IMR-90 (cell line): Measurements from ENCODE around the gene NUP205. TPM values are rescaled to one million over a fixed set of nuclear protein-coding genes. Genes with fewer than 3 reads are reported as not detected.

Experiments used
- ATAC-seq: fragments of 200-7000 bp; cut with Tn5 transposase; 2 replicates; pipeline ENCODE4 v1.9.1; 2020; ENCODE audit warnings: low read depth, mild to moderate bottlenecking, moderate library complexity
- BruUV-seq: library from RNA; stranded (reverse); fragments of 400-500 nt; replicated peaks from 2 replicates; lab custom pipeline; 2021; lab: Mats Ljungman, UMichigan
- CTCF ChIA-PET: fragments of 300-600 bp; formaldehyde crosslinking; extraction: SDS; loops from one replicate; lab custom pipeline; 2021; ENCODE audit warnings: antibody characterized with exemption; lab: Yijun Ruan, JAX
- POLR2A ChIA-PET: fragments of 300-600 bp; sonication (Branson Sonifier 250); formaldehyde crosslinking; loops from one replicate; lab custom pipeline; 2022; ENCODE audit warnings: antibody characterized with exemption; ENCODE audit not compliant: unreplicated experiment; lab: Charles Lee
- DNase-seq: peaks from one replicate; pipeline ENCODE4 v3.0.0; 2013
- H2AFZ ChIP-seq: replicated peaks from 2 replicates; pipeline ENCODE3; 2013; ENCODE audit warnings: low read length, mild to moderate bottlenecking; ENCODE audit not compliant: poor library complexity
- H2AK5ac ChIP-seq: 2 replicates; pipeline ENCODE4 v1.6.1; 2013; ENCODE audit warnings: low read depth, low read length, inconsistent platforms
- H2AK9ac ChIP-seq: replicated peaks from 2 replicates; pipeline ENCODE3; 2013; ENCODE audit warnings: mild to moderate bottlenecking, low read depth, low read length, moderate library complexity; ENCODE audit not compliant: poor library complexity
- H2BK120ac ChIP-seq: 2 replicates; pipeline ENCODE4 v1.6.1; 2013; ENCODE audit warnings: low read depth, low read length, inconsistent platforms
- H2BK15ac ChIP-seq: 3 replicates; pipeline ENCODE4 v1.6.1; 2013; ENCODE audit warnings: low read depth, low read length, inconsistent platforms
- H2BK20ac ChIP-seq: 2 replicates; pipeline ENCODE4 v1.6.1; 2013; ENCODE audit warnings: low read depth, mild to moderate bottlenecking, inconsistent platforms, low read length, moderate library complexity
- H2BK5ac ChIP-seq: 2 replicates; pipeline ENCODE4 v1.6.1; 2013; ENCODE audit warnings: mild to moderate bottlenecking, low read depth, low read length, inconsistent platforms; ENCODE audit not compliant: poor library complexity, severe bottlenecking
- H3K14ac ChIP-seq: replicated peaks from 2 replicates; pipeline ENCODE4 v1.6.1; 2013; ENCODE audit warnings: low read depth, low read length, inconsistent platforms
- H3K18ac ChIP-seq: 2 replicates; pipeline ENCODE4 v1.6.1; 2013; ENCODE audit warnings: low read depth, low read length, control low read depth
- H3K23ac ChIP-seq: 2 replicates; pipeline ENCODE4 v1.6.1; 2013; ENCODE audit warnings: low read depth, low read length, inconsistent platforms
- H3K27ac ChIP-seq: 2 replicates; pipeline ENCODE4 v1.5.1; 2013; ENCODE audit warnings: mild to moderate bottlenecking, control low read depth, low read length; ENCODE audit not compliant: insufficient read depth
- H3K27me3 ChIP-seq: 2 replicates; pipeline ENCODE4 v1.6.1; 2013; ENCODE audit warnings: low read length; ENCODE audit not compliant: control insufficient read depth, insufficient read depth
- H3K36me3 ChIP-seq: 2 replicates; pipeline ENCODE4 v1.6.1; 2013; ENCODE audit warnings: low read length, mixed read lengths; ENCODE audit not compliant: control insufficient read depth, insufficient read depth
- H3K4ac ChIP-seq: 2 replicates; pipeline ENCODE4 v1.6.1; 2013; ENCODE audit warnings: low read depth, low read length, inconsistent platforms
- H3K4me1 ChIP-seq: 2 replicates; pipeline ENCODE4 v1.6.1; 2013; ENCODE audit warnings: low read length, mixed read lengths; ENCODE audit not compliant: control insufficient read depth, insufficient read depth
- H3K4me2 ChIP-seq: 2 replicates; pipeline ENCODE4 v1.6.1; 2013; ENCODE audit warnings: low read depth, mild to moderate bottlenecking, control low read depth, low read length, moderate library complexity
- H3K4me3 ChIP-seq: 2 replicates; pipeline ENCODE4 v1.5.1; 2013; ENCODE audit warnings: low read depth, mild to moderate bottlenecking, control low read depth, low read length, moderate library complexity; ENCODE audit not compliant: insufficient read depth
- H3K56ac ChIP-seq: 2 replicates; pipeline ENCODE4 v1.6.1; 2013; ENCODE audit warnings: low read length, inconsistent platforms; ENCODE audit not compliant: insufficient read depth; ENCODE audit errors: extremely low read depth
- H3K79me1 ChIP-seq, 2 experiments: 2 replicates each; pipeline ENCODE4 v1.6.1; 2013; ENCODE audit warnings: low read length in 2 of 2, inconsistent platforms in 1 of 2, low read depth in 1 of 2
- H3K9ac ChIP-seq: 2 replicates; pipeline ENCODE4 v1.6.1; 2013; ENCODE audit warnings: low read depth, low read length, control low read depth
- H3K9me1 ChIP-seq: 2 replicates; pipeline ENCODE4 v1.6.1; 2013; ENCODE audit warnings: low read length, inconsistent platforms; ENCODE audit not compliant: insufficient read depth
- H3K9me3 ChIP-seq: 2 replicates; pipeline ENCODE4 v1.6.1; 2013; ENCODE audit warnings: low read length; ENCODE audit not compliant: control insufficient read depth, insufficient read depth
- H4K20me1 ChIP-seq: 2 replicates; pipeline ENCODE4 v1.6.1; 2013; ENCODE audit warnings: low read length, inconsistent platforms; ENCODE audit not compliant: insufficient read depth
- H4K5ac ChIP-seq: 2 replicates; pipeline ENCODE4 v1.6.1; 2013; ENCODE audit warnings: mild to moderate bottlenecking, low read depth, low read length, control low read depth
- H4K8ac ChIP-seq, 2 experiments: 2 replicates each; pipeline ENCODE4 v1.6.1; 2013; ENCODE audit warnings: low read depth in 2 of 2, low read length in 2 of 2, control low read depth in 1 of 2, inconsistent platforms in 1 of 2
- H4K91ac ChIP-seq: 2 replicates; pipeline ENCODE4 v1.6.1; 2013; ENCODE audit warnings: low read depth, low read length, inconsistent platforms; ENCODE audit not compliant: insufficient read depth
- BHLHE40 ChIP-seq: fragments of 150-350 bp; IDR thresholded peaks from 2 replicates; pipeline ENCODE4 v1.6.1; 2016; ENCODE audit warnings: mild to moderate bottlenecking, low read depth, low read length
- CEBPB ChIP-seq: IDR thresholded peaks from 2 replicates; pipeline ENCODE4 v1.6.1; 2012; ENCODE audit warnings: low read depth, low read length, improper control_type of control experiment
- CHD1 ChIP-seq: IDR thresholded peaks from 2 replicates; pipeline ENCODE4 v1.6.1; 2012; ENCODE audit warnings: low read depth, low read length, improper control_type of control experiment
- FOS ChIP-seq: fragments of 150-350 bp; IDR thresholded peaks from 2 replicates; pipeline ENCODE4 v1.6.1; 2016; ENCODE audit warnings: low read depth, low read length
- MAFK ChIP-seq: IDR thresholded peaks from 2 replicates; pipeline ENCODE4 v1.6.1; 2012; ENCODE audit warnings: low read depth, low read length, improper control_type of control experiment
- MAZ ChIP-seq: IDR thresholded peaks from 2 replicates; pipeline ENCODE4 v1.6.1; 2012; ENCODE audit warnings: low read depth, mild to moderate bottlenecking, low read length, improper control_type of control experiment, moderate library complexity, borderline replicate concordance
- MXI1 ChIP-seq: IDR thresholded peaks from 2 replicates; pipeline ENCODE4 v1.6.1; 2012; ENCODE audit warnings: low read depth, mild to moderate bottlenecking, low read length, moderate library complexity, borderline replicate concordance
- NFE2L2 ChIP-seq: fragments of 150-350 bp; IDR thresholded peaks from 2 replicates; pipeline ENCODE4 v1.6.1; 2016; ENCODE audit warnings: low read depth, mild to moderate bottlenecking, low read length
- POLR2A ChIP-seq: IDR thresholded peaks from 2 replicates; pipeline ENCODE4 v1.6.1; 2012; ENCODE audit warnings: mild to moderate bottlenecking, low read depth, low read length
- RAD21 ChIP-seq: IDR thresholded peaks from 2 replicates; pipeline ENCODE4 v1.6.1; 2012; ENCODE audit warnings: low read length, improper control_type of control experiment
- RCOR1 ChIP-seq: IDR thresholded peaks from 2 replicates; pipeline ENCODE4 v1.6.1; 2012; ENCODE audit warnings: mild to moderate bottlenecking, low read length, improper control_type of control experiment; ENCODE audit not compliant: insufficient replicate concordance
- RFX5 ChIP-seq: IDR thresholded peaks from 2 replicates; pipeline ENCODE4 v1.8.0; 2012; ENCODE audit warnings: low read depth, mild to moderate bottlenecking, low read length, moderate library complexity
- SMC3 ChIP-seq: fragments of 150-350 bp; IDR thresholded peaks from 2 replicates; pipeline ENCODE4 v1.6.1; 2016; ENCODE audit warnings: low read depth, mild to moderate bottlenecking, antibody characterized with exemption, low read length, moderate library complexity
- WGBS, 2 experiments: methylation state at CpG; one replicate each; pipeline versions ENCODE4 v1.1.5 to v1.1.7; 2013; ENCODE audit warnings: missing lambda C conversion rate in 2 of 2; ENCODE audit not compliant: insufficient read length in 1 of 2; ENCODE audit errors: extremely low coverage in 2 of 2; 5-methylcytosine and 5-hydroxymethylcytosine counted together
- dilution Hi-C: fragments of 300-500 bp; cut with HindIII; formaldehyde crosslinking; loops from one replicate; pipeline ENCODE4 v1.14.3; 2018; ENCODE audit warnings: low sequenced_read_pairs; ENCODE audit not compliant: unreplicated experiment
- in situ Hi-C: fragments of 300-500 bp; cut with MboI; formaldehyde crosslinking; loops from 3 replicates; pipeline ENCODE4 v1.14.3; 2019; ENCODE audit warnings: low sequenced_read_pairs, inconsistent platforms, mixed read lengths
- intact Hi-C: fragments of 100-400 bp; cut with micrococcal nuclease; formaldehyde crosslinking; loops from 2 replicates; pipeline ENCODE4 v1.10.0; 2022
- polyA plus RNA-seq, 3 experiments: library from polyadenylated mRNA; depleted of rRNA; stranded (reverse); fragments of >200 nt; gene quantifications; 2 replicates each; pipeline ENCODE4 v1.2.3, GENCODE V29; 2012; ENCODE audit warnings: low replicate concordance in 1 of 3
- total RNA-seq: library from RNA; depleted of rRNA; stranded (reverse); fragments of >200 nt; gene quantifications from 2 replicates; pipeline ENCODE4 v1.2.3, GENCODE V29; 2012
- TF ChIP-seq, protein P1 (sequence below): fragments of 150-350 bp; IDR thresholded peaks from 2 replicates; pipeline ENCODE4 v1.6.1; 2017; ENCODE audit warnings: mild to moderate bottlenecking, antibody characterized with exemption, low read length, low read depth
- TF ChIP-seq, protein P2 (sequence below): fragments of 150-350 bp; IDR thresholded peaks from 2 replicates; pipeline ENCODE4 v1.6.1; 2016; ENCODE audit warnings: low read depth, mild to moderate bottlenecking, low read length, moderate library complexity, borderline replicate concordance
- TF ChIP-seq, protein P3 (sequence below): conservative IDR thresholded peaks from 2 replicates; pipeline ENCODE4 v1.5.1; 2012; ENCODE audit warnings: mild to moderate bottlenecking, low read depth, low read length, improper control_type of control experiment

NUP205 gene
- total and polyA plus RNA-seq, 2 of the 4 experiments (the other 2 are of a cell fraction), result 29.5 to 84.6 TPM

DNA sequence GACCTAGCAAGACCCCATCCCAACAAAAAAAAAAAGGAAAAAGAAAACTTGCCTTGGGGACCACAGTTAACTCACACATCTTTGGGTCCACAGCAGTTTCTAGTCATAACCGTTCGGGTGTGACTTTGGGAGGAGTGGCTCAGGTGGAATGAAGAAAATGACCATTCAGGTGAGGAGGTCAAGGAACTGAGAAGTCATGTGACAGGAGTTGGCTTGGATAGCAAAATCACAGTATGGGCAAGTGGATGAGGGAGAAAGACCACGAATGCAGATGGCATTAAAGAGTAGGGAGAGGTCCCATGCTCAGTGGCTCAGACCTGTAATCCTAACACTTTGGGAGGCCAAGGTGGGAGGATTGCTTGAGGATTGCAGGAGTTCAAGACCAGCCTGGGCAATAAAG, 30.7 kb upstream of the NUP205 start:
- no peak for ATAC-seq
- Histone ChIP-seq H4K5ac (no peak overlapping the region), H3K4me2 (no peak overlapping the region), H2AK9ac (no peak overlapping the region), H4K91ac (no peak overlapping the region), H2AK5ac (no peak overlapping the region), H2BK120ac (no peak overlapping the region), H2BK20ac (no peak overlapping the region), H3K18ac (no peak overlapping the region), H3K4ac (no peak overlapping the region), H3K36me3 (no peaks in the 10 kb centered on the region), H3K27me3 (peaks cover 6% of the 10 kb centered on the region), H3K9ac (no peak overlapping the region), H3K9me1 (no peaks in the 10 kb centered on the region), H3K14ac (no peak overlapping the region), H3K23ac (no peak overlapping the region), H3K27ac (no peak overlapping the region), H2AFZ (no peak overlapping the region), H2BK5ac (no peak overlapping the region), H4K8ac (no peak overlapping the region), H3K56ac (no peak overlapping the region), H4K20me1 (no peaks in the 10 kb centered on the region), H3K9me3 (no peaks in the 10 kb centered on the region), H3K79me1 (no peaks in the 10 kb centered on the region), H3K4me1 (no peaks in the 10 kb centered on the region), H2BK15ac (no peak overlapping the region), H3K4me3 (no peak overlapping the region)
- in situ Hi-C loops (no loop called here), intact Hi-C loops (no loop called here), dilution Hi-C loops (no loop called here)
- no TSS peak for BruUV-seq
- CTCF ChIA-PET, result no interaction called here
- no peak for DNase-seq
- POLR2A ChIA-PET, result no interaction called here
- WGBS, 2 experiments, result 33% methylated on average over 1 of the region's 3 CpGs; no CpG with 5 or more reads in 1 of the 2 experiments
- TF ChIP-seq RFX5 (no peak), POLR2A (no peak), RAD21 (no peak), CHD1 (no peak), SMC3 (no peak), RCOR1 (no peak), BHLHE40 (no peak), MAZ (no peak), MXI1 (no peak), CEBPB (no peak), MAFK (no peak), NFE2L2 (no peak), FOS (no peak)
- TF ChIP-seq, protein P1, sequence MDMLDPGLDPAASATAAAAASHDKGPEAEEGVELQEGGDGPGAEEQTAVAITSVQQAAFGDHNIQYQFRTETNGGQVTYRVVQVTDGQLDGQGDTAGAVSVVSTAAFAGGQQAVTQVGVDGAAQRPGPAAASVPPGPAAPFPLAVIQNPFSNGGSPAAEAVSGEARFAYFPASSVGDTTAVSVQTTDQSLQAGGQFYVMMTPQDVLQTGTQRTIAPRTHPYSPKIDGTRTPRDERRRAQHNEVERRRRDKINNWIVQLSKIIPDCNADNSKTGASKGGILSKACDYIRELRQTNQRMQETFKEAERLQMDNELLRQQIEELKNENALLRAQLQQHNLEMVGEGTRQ, result no peak
- TF ChIP-seq, protein P2, sequence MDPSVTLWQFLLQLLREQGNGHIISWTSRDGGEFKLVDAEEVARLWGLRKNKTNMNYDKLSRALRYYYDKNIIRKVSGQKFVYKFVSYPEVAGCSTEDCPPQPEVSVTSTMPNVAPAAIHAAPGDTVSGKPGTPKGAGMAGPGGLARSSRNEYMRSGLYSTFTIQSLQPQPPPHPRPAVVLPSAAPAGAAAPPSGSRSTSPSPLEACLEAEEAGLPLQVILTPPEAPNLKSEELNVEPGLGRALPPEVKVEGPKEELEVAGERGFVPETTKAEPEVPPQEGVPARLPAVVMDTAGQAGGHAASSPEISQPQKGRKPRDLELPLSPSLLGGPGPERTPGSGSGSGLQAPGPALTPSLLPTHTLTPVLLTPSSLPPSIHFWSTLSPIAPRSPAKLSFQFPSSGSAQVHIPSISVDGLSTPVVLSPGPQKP, result no peak
- TF ChIP-seq, protein P3, sequence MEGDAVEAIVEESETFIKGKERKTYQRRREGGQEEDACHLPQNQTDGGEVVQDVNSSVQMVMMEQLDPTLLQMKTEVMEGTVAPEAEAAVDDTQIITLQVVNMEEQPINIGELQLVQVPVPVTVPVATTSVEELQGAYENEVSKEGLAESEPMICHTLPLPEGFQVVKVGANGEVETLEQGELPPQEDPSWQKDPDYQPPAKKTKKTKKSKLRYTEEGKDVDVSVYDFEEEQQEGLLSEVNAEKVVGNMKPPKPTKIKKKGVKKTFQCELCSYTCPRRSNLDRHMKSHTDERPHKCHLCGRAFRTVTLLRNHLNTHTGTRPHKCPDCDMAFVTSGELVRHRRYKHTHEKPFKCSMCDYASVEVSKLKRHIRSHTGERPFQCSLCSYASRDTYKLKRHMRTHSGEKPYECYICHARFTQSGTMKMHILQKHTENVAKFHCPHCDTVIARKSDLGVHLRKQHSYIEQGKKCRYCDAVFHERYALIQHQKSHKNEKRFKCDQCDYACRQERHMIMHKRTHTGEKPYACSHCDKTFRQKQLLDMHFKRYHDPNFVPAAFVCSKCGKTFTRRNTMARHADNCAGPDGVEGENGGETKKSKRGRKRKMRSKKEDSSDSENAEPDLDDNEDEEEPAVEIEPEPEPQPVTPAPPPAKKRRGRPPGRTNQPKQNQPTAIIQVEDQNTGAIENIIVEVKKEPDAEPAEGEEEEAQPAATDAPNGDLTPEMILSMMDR, result no peak
